GM12865 (cell line): ENCODE results near the gene PNPLA8.

ENCODE experiments used
- DNase-seq: peaks from one replicate; pipeline ENCODE4 v3.0.0; 2010; ENCODE audit warnings: low read depth
- H3K4me3 ChIP-seq: 2 replicates; pipeline ENCODE4 v1.5.1; 2011; ENCODE audit warnings: mild to moderate bottlenecking, low read depth, low read length, control low read depth
- TF ChIP-seq, protein P1 (sequence below): IDR thresholded peaks from 2 replicates; pipeline ENCODE4 v1.5.1; 2011; ENCODE audit warnings: low read length, control low read depth, low read depth, inconsistent platforms; ENCODE audit not compliant: insufficient read depth; ENCODE audit errors: missing control alignments

PNPLA8 gene

DNA sequence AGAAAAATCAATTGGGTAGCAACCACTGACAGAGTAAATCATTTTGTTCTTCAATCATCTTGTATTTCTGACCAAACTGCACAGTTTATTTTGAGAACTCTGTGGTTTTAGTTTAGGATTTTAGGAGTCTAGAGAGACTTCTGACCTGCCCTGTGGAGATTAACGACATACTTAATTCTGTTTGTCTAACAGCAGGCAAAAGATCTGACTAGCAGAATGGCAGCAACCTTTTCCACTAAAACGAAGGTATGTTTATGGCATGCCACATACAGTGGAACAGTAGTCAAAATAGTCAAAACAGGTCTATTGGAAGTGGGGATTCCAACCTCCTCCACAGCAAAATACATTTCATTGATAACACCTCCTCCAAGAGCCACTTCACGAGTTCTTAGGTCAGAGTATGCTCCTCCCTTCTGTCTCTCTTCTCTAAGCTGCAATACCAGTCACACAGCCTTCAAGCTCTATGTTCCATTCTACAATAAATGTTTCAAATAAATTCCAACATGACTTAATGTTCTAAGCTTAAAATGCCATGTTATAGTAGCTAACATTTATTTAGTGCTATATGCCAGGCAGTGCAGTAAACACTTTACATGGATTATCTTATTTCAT lies 104.1 kb downstream of the PNPLA8 start:
- no peak overlapping the region for H3K4me3 ChIP-seq
- TF ChIP-seq, protein P1, sequence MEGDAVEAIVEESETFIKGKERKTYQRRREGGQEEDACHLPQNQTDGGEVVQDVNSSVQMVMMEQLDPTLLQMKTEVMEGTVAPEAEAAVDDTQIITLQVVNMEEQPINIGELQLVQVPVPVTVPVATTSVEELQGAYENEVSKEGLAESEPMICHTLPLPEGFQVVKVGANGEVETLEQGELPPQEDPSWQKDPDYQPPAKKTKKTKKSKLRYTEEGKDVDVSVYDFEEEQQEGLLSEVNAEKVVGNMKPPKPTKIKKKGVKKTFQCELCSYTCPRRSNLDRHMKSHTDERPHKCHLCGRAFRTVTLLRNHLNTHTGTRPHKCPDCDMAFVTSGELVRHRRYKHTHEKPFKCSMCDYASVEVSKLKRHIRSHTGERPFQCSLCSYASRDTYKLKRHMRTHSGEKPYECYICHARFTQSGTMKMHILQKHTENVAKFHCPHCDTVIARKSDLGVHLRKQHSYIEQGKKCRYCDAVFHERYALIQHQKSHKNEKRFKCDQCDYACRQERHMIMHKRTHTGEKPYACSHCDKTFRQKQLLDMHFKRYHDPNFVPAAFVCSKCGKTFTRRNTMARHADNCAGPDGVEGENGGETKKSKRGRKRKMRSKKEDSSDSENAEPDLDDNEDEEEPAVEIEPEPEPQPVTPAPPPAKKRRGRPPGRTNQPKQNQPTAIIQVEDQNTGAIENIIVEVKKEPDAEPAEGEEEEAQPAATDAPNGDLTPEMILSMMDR, result no peak
- DNase-seq, result no peak
